Stimulated activated CD4-positive, alpha-beta T cell treated with anti-CD3 and anti-CD28 coated beads, TNF-alpha, amount 100 ng/mL, for 48 hours (primary cell): ENCODE measurements around the gene ZFAND2B.

ENCODE experiments used
- DNase-seq, 3 donors: peaks; one replicate each; pipeline ENCODE4 v3.0.0-alpha.2; 2020; ENCODE audit warnings: low read depth in 3 of 3

The ZFAND2B gene

GRCh38 chr2:219220652-219221402 lies 14.2 kb downstream of the ZFAND2B start:
- DNase-seq: no peak

- no peak for DNase-seq
These were observed 15.5 kb downstream of the ZFAND2B start for GRCh38 chr2:219221957-219222518.

GRCh38 chr2:219223831-219224610 lies 17.4 kb downstream of the ZFAND2B start:
- no peak for DNase-seq

- DNase-seq: no peak
These were observed 18.8 kb downstream of the ZFAND2B start for GRCh38 chr2:219225350-219225749.

GRCh38 chr2:219228041-219228910 lies 21.7 kb downstream of the ZFAND2B start:
- no peak for DNase-seq

- no peak for DNase-seq
These were observed 22.3 kb downstream of the ZFAND2B start for GRCh38 chr2:219228911-219229304.

GRCh38 chr2:219229305-219230058 lies 22.9 kb downstream of the ZFAND2B start, which contains the start of the genes ANKZF1 and ATG9A:
ANKZF1 (plus strand) TSS chr2:219229806; CDS start chr2:219230258, 452 bp downstream.
ATG9A (minus strand) TSS chr2:219229636; CDS start chr2:219228024, 1,612 bp downstream.
- DNase-seq: peak; percentile 95 to 99 (median 97)

GRCh38 chr2:219230059-219230540 lies 23.5 kb downstream of the ZFAND2B start:
- peak in 2 of 3 donors; percentile 28 to 55 for DNase-seq

GRCh38 chr2:219234331-219234730 lies 27.7 kb downstream of the ZFAND2B start:
- no peak for DNase-seq

GRCh38 chr2:219243291-219243761 lies 36.7 kb downstream of the ZFAND2B start:
- DNase-seq: no peak

- no peak for DNase-seq
These were observed 38.2 kb downstream of the ZFAND2B start for GRCh38 chr2:219244789-219245147.

- peak; percentile 77 to 89 (median 87) for DNase-seq
These were observed 38.7 kb downstream of the ZFAND2B start, which contains the start of the genes GLB1L and STK16 for GRCh38 chr2:219245148-219245898. GLB1L (minus strand) TSS chr2:219245444; CDS start chr2:219243573, 1,871 bp downstream. STK16 (plus strand) TSS chr2:219245479; CDS start chr2:219246000, 521 bp downstream.

- DNase-seq: no peak
These were observed 39.3 kb downstream of the ZFAND2B start for GRCh38 chr2:219245899-219246230.

- no peak for DNase-seq
These were observed 40.0 kb downstream of the ZFAND2B start for GRCh38 chr2:219246559-219246958.

- peak in 2 of 3 donors; percentile 44 to 55 for DNase-seq
These were observed 41.4 kb downstream of the ZFAND2B start for GRCh38 chr2:219247678-219248642.

GRCh38 chr2:219248845-219249202 lies 42.2 kb downstream of the ZFAND2B start:
- no peak for DNase-seq

- DNase-seq: no peak
These were observed 42.8 kb downstream of the ZFAND2B start for GRCh38 chr2:219249203-219249980.
